Fibroblast of lung (primary cell): ENCODE data around the gene SLC4A2. TPM values are rescaled to one million over a fixed set of nuclear protein-coding genes. Genes with fewer than 3 reads are reported as not detected.

Experiments used
- DNase-seq, 2 donors: peaks; one replicate each; pipeline versions ENCODE4 v3.0.0 to v3.0.0-alpha.2; 2010; ENCODE audit warnings: low read depth in 2 of 2
- H2AFZ ChIP-seq: 2 replicates; pipeline ENCODE4 v1.5.1; 2012; ENCODE audit warnings: low read length, control low read depth, inconsistent platforms
- H3K27ac ChIP-seq: 2 replicates; pipeline ENCODE4 v1.5.1; 2011; ENCODE audit warnings: low read length, control low read depth; ENCODE audit not compliant: insufficient read depth
- H3K27me3 ChIP-seq: 2 replicates; pipeline ENCODE4 v1.5.1; 2011; ENCODE audit warnings: mild to moderate bottlenecking, low read length; ENCODE audit not compliant: control insufficient read depth, insufficient read depth
- H3K36me3 ChIP-seq: 2 replicates; pipeline ENCODE4 v1.5.1; 2011; ENCODE audit warnings: low read length; ENCODE audit not compliant: control insufficient read depth, insufficient read depth
- H3K4me1 ChIP-seq: 2 replicates; pipeline ENCODE4 v1.5.1; 2011; ENCODE audit warnings: low read length; ENCODE audit not compliant: control insufficient read depth, insufficient read depth; ENCODE audit errors: extremely low read depth
- H3K4me2 ChIP-seq: 2 replicates; pipeline ENCODE4 v1.5.1; 2011; ENCODE audit warnings: low read length, control low read depth; ENCODE audit not compliant: insufficient read depth; ENCODE audit errors: extremely low read depth
- H3K4me3 ChIP-seq, 4 experiments: fragments of 200-600 bp in 1 of 4; sonication (generic) in 1 of 4; replicated peaks in 1 of 4; 2 replicates each; pipeline ENCODE4 v1.5.1; 2011 to 2016; ENCODE audit warnings: low read length in 4 of 4, low read depth in 3 of 4, mild to moderate bottlenecking in 3 of 4, control low read depth in 2 of 4, inconsistent platforms in 1 of 4, mixed read lengths in 1 of 4; ENCODE audit not compliant: insufficient read depth in 1 of 4; ENCODE audit errors: control extremely low read depth in 1 of 4
- H3K79me2 ChIP-seq: 2 replicates; pipeline ENCODE4 v1.5.1; 2012; ENCODE audit warnings: mild to moderate bottlenecking, low read length, inconsistent platforms; ENCODE audit not compliant: control insufficient read depth, insufficient read depth
- H3K9ac ChIP-seq: 2 replicates; pipeline ENCODE4 v1.5.1; 2011; ENCODE audit warnings: mild to moderate bottlenecking, low read length, control low read depth; ENCODE audit not compliant: insufficient read depth
- H3K9me3 ChIP-seq: 2 replicates; pipeline ENCODE4 v1.5.1; 2012; ENCODE audit warnings: low read depth, low read length; ENCODE audit not compliant: control insufficient read depth, insufficient read depth
- H4K20me1 ChIP-seq: 2 replicates; pipeline ENCODE4 v1.5.1; 2011; ENCODE audit warnings: low read length; ENCODE audit not compliant: control insufficient read depth, insufficient read depth; ENCODE audit errors: extremely low read depth
- EZH2 ChIP-seq: IDR thresholded peaks from 2 replicates; pipeline ENCODE4 v1.5.1; 2012; ENCODE audit warnings: low read length, control low read depth, mild to moderate bottlenecking; ENCODE audit errors: missing control alignments
- polyA plus RNA-seq, 2 donors: library from polyadenylated mRNA; depleted of rRNA in 1 of 2; stranded (reverse) in 1 of 2; unstranded in 1 of 2; fragments of >200 nt; gene quantifications; 2 replicates each; pipeline ENCODE4 v1.2.1, GENCODE V29; 2011 to 2012; ENCODE audit warnings: missing spikeins in 1 of 2
- total RNA-seq: library from RNA; depleted of rRNA; stranded (reverse); fragments of >200 nt; gene quantifications from 2 replicates; pipeline ENCODE4 v1.2.1, GENCODE V29; 2014
- TF ChIP-seq, protein P1 (sequence below), 2 donors: IDR thresholded peaks in 1 of 2; conservative IDR thresholded peaks in 1 of 2; 1 replicate in 1 of 2; 2 replicates in 1 of 2; pipeline ENCODE4 v1.5.1; 2011 to 2012; ENCODE audit warnings: low read length in 2 of 2, control low read depth in 1 of 2, inconsistent platforms in 1 of 2, low read depth in 1 of 2, mild to moderate bottlenecking in 1 of 2

Gene SLC4A2
- total and polyA plus RNA-seq, 2 donors (not counting 1 experiment from before 2014, with no cell fraction given), result 30.5 to 61.8 TPM

DNA sequence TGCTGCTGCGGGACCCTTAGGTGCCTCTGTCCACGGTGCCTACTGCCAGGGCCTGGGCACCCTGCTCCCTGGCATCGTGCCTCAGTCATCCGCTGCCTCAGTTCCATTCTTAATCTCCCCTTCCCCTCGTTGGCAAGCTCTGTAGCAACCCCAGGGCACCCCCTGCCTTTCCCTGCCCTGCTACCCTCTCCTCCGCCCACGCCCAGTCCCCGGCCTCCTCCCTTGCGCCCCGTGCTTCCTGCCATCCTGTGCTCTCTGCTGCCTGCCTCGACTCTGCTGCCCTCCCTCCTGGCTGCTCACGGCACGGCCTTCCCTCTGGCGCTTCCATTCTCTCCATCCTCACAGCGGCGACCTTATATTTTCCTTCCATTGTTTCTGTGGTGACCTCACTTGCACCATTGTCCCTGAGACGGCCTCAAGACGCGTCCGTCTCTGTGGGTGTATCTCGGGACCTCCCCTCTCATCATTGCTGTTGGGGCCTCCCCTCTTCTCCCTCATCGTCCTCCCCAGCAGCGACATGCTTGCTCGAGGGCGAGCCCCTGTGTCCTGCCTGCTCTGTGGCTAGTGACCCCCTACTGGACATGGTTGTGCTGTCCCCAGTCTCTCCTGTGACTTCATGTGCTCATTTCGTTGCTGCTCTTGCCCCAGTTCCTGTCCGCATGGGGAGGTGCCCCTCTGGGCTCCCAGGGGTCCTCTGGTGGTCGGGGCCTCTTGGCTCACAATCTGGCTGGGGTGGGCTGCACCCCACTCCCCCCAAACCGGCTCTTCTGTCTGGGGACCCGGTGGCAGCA lies 62.2 kb downstream of the SLC4A2 start:
- DNase-seq, result no peak
- Histone ChIP-seq H3K4me3 (no peak overlapping the region), H2AFZ (no peak overlapping the region), H3K79me2 (no peaks in the 10 kb centered on the region), H3K9me3 (no peaks in the 10 kb centered on the region), H3K4me2 (no peak overlapping the region), H3K36me3 (peaks cover 29% of the 10 kb centered on the region), H3K9ac (no peak overlapping the region), H3K27ac (no peak overlapping the region), H3K4me1 (peaks cover 5% of the 10 kb centered on the region), H3K27me3 (no peaks in the 10 kb centered on the region), H4K20me1 (no peaks in the 10 kb centered on the region)
- TF ChIP-seq EZH2, result no peak
- TF ChIP-seq, protein P1, sequence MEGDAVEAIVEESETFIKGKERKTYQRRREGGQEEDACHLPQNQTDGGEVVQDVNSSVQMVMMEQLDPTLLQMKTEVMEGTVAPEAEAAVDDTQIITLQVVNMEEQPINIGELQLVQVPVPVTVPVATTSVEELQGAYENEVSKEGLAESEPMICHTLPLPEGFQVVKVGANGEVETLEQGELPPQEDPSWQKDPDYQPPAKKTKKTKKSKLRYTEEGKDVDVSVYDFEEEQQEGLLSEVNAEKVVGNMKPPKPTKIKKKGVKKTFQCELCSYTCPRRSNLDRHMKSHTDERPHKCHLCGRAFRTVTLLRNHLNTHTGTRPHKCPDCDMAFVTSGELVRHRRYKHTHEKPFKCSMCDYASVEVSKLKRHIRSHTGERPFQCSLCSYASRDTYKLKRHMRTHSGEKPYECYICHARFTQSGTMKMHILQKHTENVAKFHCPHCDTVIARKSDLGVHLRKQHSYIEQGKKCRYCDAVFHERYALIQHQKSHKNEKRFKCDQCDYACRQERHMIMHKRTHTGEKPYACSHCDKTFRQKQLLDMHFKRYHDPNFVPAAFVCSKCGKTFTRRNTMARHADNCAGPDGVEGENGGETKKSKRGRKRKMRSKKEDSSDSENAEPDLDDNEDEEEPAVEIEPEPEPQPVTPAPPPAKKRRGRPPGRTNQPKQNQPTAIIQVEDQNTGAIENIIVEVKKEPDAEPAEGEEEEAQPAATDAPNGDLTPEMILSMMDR (conservative IDR thresholded peaks at IDR 0.05 in 1 of 2, IDR thresholded peaks at IDR 0.05 in 1 of 2; ENCODE audit: low read depth in 1 of 2, low read length in 2 of 2), result no peak

DNA sequence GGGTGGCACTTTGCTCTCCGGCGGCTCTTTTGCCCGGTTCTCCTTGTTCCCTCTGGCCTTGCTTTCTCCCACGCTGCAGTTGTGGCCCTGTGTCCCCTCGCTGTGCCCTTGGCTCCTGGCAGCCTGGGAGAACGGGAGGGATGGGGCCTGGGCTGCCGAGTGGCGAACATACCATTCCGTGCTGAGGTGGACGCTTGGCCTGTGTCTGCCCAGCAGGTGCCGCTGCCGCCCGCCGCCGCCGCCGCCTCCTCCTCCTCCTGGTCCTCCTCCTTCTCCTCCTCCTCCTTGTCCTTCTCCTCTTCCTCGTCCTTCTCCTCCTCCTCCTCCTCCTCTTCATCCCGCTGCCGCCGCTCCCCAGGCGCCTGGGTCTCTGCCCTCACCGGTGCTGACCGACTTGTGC lies 62.9 kb downstream of the SLC4A2 start:
- Histone ChIP-seq H3K9me3 (no peaks in the 10 kb centered on the region), H4K20me1 (no peaks in the 10 kb centered on the region), H3K9ac (no peak overlapping the region), H3K4me3 (no peak overlapping the region), H2AFZ (no peak overlapping the region), H3K4me2 (no peak overlapping the region), H3K36me3 (peaks cover 29% of the 10 kb centered on the region), H3K27me3 (no peaks in the 10 kb centered on the region), H3K27ac (no peak overlapping the region), H3K4me1 (peaks cover 5% of the 10 kb centered on the region), H3K79me2 (no peaks in the 10 kb centered on the region)
- TF ChIP-seq, protein P1 (conservative IDR thresholded peaks at IDR 0.05 in 1 of 2, IDR thresholded peaks at IDR 0.05 in 1 of 2; ENCODE audit: low read depth in 1 of 2, low read length in 2 of 2), result peak in 1 of 2 donors; percentile 5
- no peak for TF ChIP-seq EZH2
- DNase-seq, result no peak

DNA sequence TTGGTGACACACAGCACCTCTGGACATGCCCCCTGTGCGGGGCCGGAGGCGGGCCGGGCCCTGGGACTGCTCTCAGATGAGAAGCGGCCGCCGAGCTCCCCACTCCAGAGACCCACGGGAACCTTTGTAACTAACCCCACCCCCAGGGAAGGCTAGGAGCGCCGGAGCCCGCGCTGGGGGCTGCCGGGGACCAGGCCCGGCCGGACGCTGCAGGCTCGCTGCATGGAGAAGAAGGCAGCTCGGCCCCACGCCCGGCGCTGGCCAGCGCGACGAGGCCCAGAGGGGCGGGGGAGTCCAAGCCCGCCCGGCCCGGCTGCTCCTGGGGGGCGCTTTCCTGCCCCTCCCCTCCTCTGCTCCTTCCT lies 63.4 kb downstream of the SLC4A2 start:
- no peak for DNase-seq
- Histone ChIP-seq H4K20me1 (no peaks in the 10 kb centered on the region), H3K9ac (no peak overlapping the region), H3K9me3 (no peaks in the 10 kb centered on the region), H3K79me2 (no peaks in the 10 kb centered on the region), H3K27ac (no peak overlapping the region), H3K4me3 (no peak overlapping the region), H3K36me3 (peaks cover 29% of the 10 kb centered on the region), H3K4me1 (peaks cover 5% of the 10 kb centered on the region), H2AFZ (no peak overlapping the region), H3K4me2 (no peak overlapping the region), H3K27me3 (no peaks in the 10 kb centered on the region)
- no peak for TF ChIP-seq EZH2
- TF ChIP-seq, protein P1 (conservative IDR thresholded peaks at IDR 0.05 in 1 of 2, IDR thresholded peaks at IDR 0.05 in 1 of 2; ENCODE audit: low read depth in 1 of 2, low read length in 2 of 2), result no peak
